Fibroblast of pulmonary artery (primary cell): ENCODE data around the gene CRYZL1.
"Not testable (repeated sequence)": the region's sequence is repeated elsewhere in the genome, so short reads cannot be mapped to it uniquely, and the experiment has no call there.

Experiments used
- DNase-seq: peaks from one replicate; pipeline ENCODE4 v3.0.0-alpha.2; 2010; ENCODE audit warnings: low read depth
- H3K4me3 ChIP-seq: replicated peaks from 2 replicates; pipeline ENCODE4 v1.5.1; 2011; ENCODE audit warnings: low read depth, mild to moderate bottlenecking, control low read depth, low read length, moderate library complexity
- CTCF ChIP-seq: IDR thresholded peaks from 2 replicates; pipeline ENCODE4 v1.5.1; 2011; ENCODE audit warnings: mild to moderate bottlenecking, control low read depth, low read length, inconsistent platforms; ENCODE audit errors: missing control alignments

The CRYZL1 gene

GRCh38 chr21:33684923-33685560, 43.5 kb upstream of the CRYZL1 start:
- peak; percentile 53 for DNase-seq
- no peak for TF ChIP-seq CTCF
- H3K4me3 ChIP-seq = peak overlapping the region; percentile 29

GRCh38 chr21:33684068-33684467, 42.5 kb upstream of the CRYZL1 start:
- no peak overlapping the region for H3K4me3 ChIP-seq
- DNase-seq = no peak
- TF ChIP-seq CTCF = no peak

- H3K4me3 ChIP-seq = no peak overlapping the region
- DNase-seq = peak; percentile 93
- no peak for TF ChIP-seq CTCF
Observed at GRCh38 chr21:33682992-33683627, 41.6 kb upstream of the CRYZL1 start.

GRCh38 chr21:33680870-33681269, 39.3 kb upstream of the CRYZL1 start:
- no peak overlapping the region for H3K4me3 ChIP-seq
- no peak for DNase-seq
- no peak for TF ChIP-seq CTCF

GRCh38 chr21:33677450-33677849, 35.9 kb upstream of the CRYZL1 start:
- no peak for TF ChIP-seq CTCF
- DNase-seq = no peak
- no peak overlapping the region for H3K4me3 ChIP-seq

GRCh38 chr21:33676666-33677065, 35.1 kb upstream of the CRYZL1 start:
- DNase-seq, H3K4me3 ChIP-seq: not testable (repeated sequence)

GRCh38 chr21:33674226-33674625, 32.7 kb upstream of the CRYZL1 start:
- TF ChIP-seq CTCF = no peak
- no peak overlapping the region for H3K4me3 ChIP-seq
- no peak for DNase-seq
